ENCODE measurements around the gene SERPINI2.

DNA sequence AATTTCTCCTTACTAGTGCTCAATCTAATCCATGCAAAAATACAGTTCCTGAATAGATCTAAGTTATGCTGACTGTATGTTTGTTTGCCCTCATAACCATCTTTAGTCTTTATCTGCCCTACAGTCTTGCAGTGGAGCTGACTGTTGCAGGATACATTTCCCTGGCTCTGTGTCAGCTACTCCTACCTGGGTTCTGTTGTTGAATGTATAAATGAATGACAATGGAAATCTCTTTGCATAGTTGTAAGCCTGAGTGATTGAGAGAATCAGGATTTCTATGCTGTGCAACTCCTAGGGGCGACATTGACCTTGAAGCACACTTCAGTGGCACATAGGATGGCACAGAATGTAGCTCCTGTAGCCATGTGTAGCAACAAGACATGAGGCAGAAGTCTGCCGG is 77.8 kb downstream of the SERPINI2 start:
- TF ChIP-seq, protein P1, sequence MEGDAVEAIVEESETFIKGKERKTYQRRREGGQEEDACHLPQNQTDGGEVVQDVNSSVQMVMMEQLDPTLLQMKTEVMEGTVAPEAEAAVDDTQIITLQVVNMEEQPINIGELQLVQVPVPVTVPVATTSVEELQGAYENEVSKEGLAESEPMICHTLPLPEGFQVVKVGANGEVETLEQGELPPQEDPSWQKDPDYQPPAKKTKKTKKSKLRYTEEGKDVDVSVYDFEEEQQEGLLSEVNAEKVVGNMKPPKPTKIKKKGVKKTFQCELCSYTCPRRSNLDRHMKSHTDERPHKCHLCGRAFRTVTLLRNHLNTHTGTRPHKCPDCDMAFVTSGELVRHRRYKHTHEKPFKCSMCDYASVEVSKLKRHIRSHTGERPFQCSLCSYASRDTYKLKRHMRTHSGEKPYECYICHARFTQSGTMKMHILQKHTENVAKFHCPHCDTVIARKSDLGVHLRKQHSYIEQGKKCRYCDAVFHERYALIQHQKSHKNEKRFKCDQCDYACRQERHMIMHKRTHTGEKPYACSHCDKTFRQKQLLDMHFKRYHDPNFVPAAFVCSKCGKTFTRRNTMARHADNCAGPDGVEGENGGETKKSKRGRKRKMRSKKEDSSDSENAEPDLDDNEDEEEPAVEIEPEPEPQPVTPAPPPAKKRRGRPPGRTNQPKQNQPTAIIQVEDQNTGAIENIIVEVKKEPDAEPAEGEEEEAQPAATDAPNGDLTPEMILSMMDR (IDR thresholded peaks at IDR 0.05; ENCODE audit: low read depth, low read length, poor library complexity, severe bottlenecking), result no peak
- TF ChIP-seq EZH2phosphoT487 (IDR thresholded peaks at IDR 0.05; ENCODE audit: borderline replicate concordance, low read length), result no peak

Measured in DOHH2 (cell line).